ENCODE measurements around the gene ASTN2.

DNA sequence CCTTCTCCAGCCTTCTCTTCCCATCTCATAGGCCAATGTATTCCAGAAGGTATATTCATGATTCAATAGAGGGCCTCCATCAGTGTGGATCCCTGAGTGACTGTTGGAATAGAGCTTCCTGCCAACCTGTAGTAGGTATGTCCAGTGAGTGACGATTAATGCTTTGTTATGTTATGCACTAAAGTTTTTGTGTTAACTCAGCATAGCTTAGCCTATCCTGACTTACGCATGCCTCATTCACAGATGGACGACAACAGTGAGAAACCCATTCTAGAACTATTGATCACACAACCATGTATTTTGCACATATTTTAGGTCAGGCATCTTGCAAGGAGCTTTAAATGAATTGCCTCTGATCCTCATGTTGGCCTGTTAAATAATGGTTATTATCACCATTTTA, 953.2 kb downstream of the ASTN2 start:
- TF ChIP-seq, protein P1, sequence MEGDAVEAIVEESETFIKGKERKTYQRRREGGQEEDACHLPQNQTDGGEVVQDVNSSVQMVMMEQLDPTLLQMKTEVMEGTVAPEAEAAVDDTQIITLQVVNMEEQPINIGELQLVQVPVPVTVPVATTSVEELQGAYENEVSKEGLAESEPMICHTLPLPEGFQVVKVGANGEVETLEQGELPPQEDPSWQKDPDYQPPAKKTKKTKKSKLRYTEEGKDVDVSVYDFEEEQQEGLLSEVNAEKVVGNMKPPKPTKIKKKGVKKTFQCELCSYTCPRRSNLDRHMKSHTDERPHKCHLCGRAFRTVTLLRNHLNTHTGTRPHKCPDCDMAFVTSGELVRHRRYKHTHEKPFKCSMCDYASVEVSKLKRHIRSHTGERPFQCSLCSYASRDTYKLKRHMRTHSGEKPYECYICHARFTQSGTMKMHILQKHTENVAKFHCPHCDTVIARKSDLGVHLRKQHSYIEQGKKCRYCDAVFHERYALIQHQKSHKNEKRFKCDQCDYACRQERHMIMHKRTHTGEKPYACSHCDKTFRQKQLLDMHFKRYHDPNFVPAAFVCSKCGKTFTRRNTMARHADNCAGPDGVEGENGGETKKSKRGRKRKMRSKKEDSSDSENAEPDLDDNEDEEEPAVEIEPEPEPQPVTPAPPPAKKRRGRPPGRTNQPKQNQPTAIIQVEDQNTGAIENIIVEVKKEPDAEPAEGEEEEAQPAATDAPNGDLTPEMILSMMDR (IDR thresholded peaks at IDR 0.05), result no peak
- no peak for TF ChIP-seq POLR2AphosphoS5 (IDR thresholded peaks at IDR 0.05)
- TF ChIP-seq POLR2A (IDR thresholded peaks at IDR 0.05), result no peak
- no peak for TF ChIP-seq EP300 (IDR thresholded peaks at IDR 0.05; ENCODE audit: low read depth)

All from transverse colon (tissue), 4 donors.